Neuronal stem cell (in vitro differentiated cells): ENCODE measurements around the gene PSMD3.

Experiments
- DNase-seq: peaks from one replicate; pipeline ENCODE4 v3.0.0-alpha.2; 2013; ENCODE audit warnings: low spot score
- H2AFZ ChIP-seq: one replicate; pipeline ENCODE4 v1.6.1; 2013; ENCODE audit warnings: mild to moderate bottlenecking, low read length, inconsistent platforms
- H2AK5ac ChIP-seq: 2 replicates; pipeline ENCODE4 v1.6.1; 2013; ENCODE audit warnings: low read depth, mild to moderate bottlenecking, inconsistent platforms, low read length, moderate library complexity, mixed read lengths
- H2BK120ac ChIP-seq: 2 replicates; pipeline ENCODE4 v1.6.1; 2013; ENCODE audit warnings: low read depth, mild to moderate bottlenecking, inconsistent platforms, low read length, moderate library complexity, mixed read lengths
- H2BK12ac ChIP-seq: one replicate; pipeline ENCODE4 v1.6.1; 2013; ENCODE audit warnings: low read length, inconsistent platforms
- H2BK15ac ChIP-seq: 2 replicates; pipeline ENCODE4 v1.6.1; 2013; ENCODE audit warnings: mild to moderate bottlenecking, low read length, inconsistent platforms, mixed read lengths
- H2BK5ac ChIP-seq: one replicate; pipeline ENCODE4 v1.6.1; 2013; ENCODE audit warnings: inconsistent platforms, mild to moderate bottlenecking, low read length, moderate library complexity
- H3K14ac ChIP-seq: one replicate; pipeline ENCODE4 v1.6.1; 2013; ENCODE audit warnings: low read length, inconsistent platforms
- H3K18ac ChIP-seq: 2 replicates; pipeline ENCODE4 v1.6.1; 2013; ENCODE audit warnings: low read length, inconsistent platforms
- H3K23ac ChIP-seq: 2 replicates; pipeline ENCODE4 v1.6.1; 2013; ENCODE audit warnings: low read depth, mild to moderate bottlenecking, mixed read lengths, low read length, inconsistent platforms; ENCODE audit not compliant: poor library complexity
- H3K27ac ChIP-seq: replicated peaks from 3 replicates; pipeline ENCODE4 v1.5.1; 2013; ENCODE audit warnings: low read length, inconsistent platforms
- H3K27me3 ChIP-seq, 3 experiments: 2 replicates each; pipeline ENCODE4 v1.6.1; 2013; ENCODE audit warnings: low read length in 3 of 3, mild to moderate bottlenecking in 2 of 3, inconsistent platforms in 1 of 3, low read depth in 1 of 3, mixed read lengths in 1 of 3, moderate library complexity in 1 of 3; ENCODE audit not compliant: control insufficient read depth in 3 of 3, insufficient read depth in 3 of 3
- H3K36me3 ChIP-seq, 2 donors: replicated peaks in 1 of 2; 2 replicates each; pipeline ENCODE4 v1.6.1; 2013; ENCODE audit warnings: low read length in 2 of 2; ENCODE audit not compliant: control insufficient read depth in 2 of 2, insufficient read depth in 2 of 2
- H3K4ac ChIP-seq: 2 replicates; pipeline ENCODE4 v1.6.1; 2013; ENCODE audit warnings: inconsistent platforms, mild to moderate bottlenecking, low read length, moderate library complexity
- H3K4me1 ChIP-seq, 2 donors: 1 replicate in 1 of 2; 2 replicates in 1 of 2; pipeline ENCODE4 v1.6.1; 2013; ENCODE audit warnings: low read length in 2 of 2, low read depth in 1 of 2; ENCODE audit not compliant: control insufficient read depth in 2 of 2, insufficient read depth in 1 of 2
- H3K4me2 ChIP-seq: one replicate; pipeline ENCODE4 v1.6.1; 2013; ENCODE audit warnings: mild to moderate bottlenecking, low read length, inconsistent platforms; ENCODE audit not compliant: insufficient read depth, poor library complexity, severe bottlenecking
- H3K4me3 ChIP-seq, 2 donors: 2 replicates each; pipeline ENCODE4 v1.5.1; 2013; ENCODE audit warnings: low read length in 2 of 2, mild to moderate bottlenecking in 2 of 2, inconsistent platforms in 1 of 2, moderate library complexity in 1 of 2
- H3K79me1 ChIP-seq: one replicate; pipeline ENCODE4 v1.6.1; 2013; ENCODE audit warnings: low read depth, mild to moderate bottlenecking, inconsistent platforms, low read length, moderate library complexity
- H3K9ac ChIP-seq: one replicate; pipeline ENCODE4 v1.6.1; 2013; ENCODE audit warnings: mild to moderate bottlenecking, low read depth, low read length, inconsistent platforms; ENCODE audit not compliant: poor library complexity
- H3K9me3 ChIP-seq, 2 donors: replicated peaks in 1 of 2; 2 replicates each; pipeline versions ENCODE3 to v1.6.1; 2013; ENCODE audit warnings: low read length in 2 of 2, mild to moderate bottlenecking in 2 of 2, inconsistent platforms in 1 of 2, low read depth in 1 of 2, mixed read lengths in 1 of 2, moderate library complexity in 1 of 2; ENCODE audit not compliant: control insufficient read depth in 2 of 2, insufficient read depth in 1 of 2
- H4K8ac ChIP-seq: one replicate; pipeline ENCODE4 v1.6.1; 2013; ENCODE audit warnings: low read depth, mild to moderate bottlenecking, inconsistent platforms, low read length, moderate library complexity
- H4K91ac ChIP-seq: one replicate; pipeline ENCODE4 v1.6.1; 2013; ENCODE audit warnings: low read length, low read depth, mild to moderate bottlenecking, inconsistent platforms; ENCODE audit not compliant: poor library complexity
- WGBS, 2 donors: extraction: QIAGEN DNeasy Blood & Tissue Kit; methylation state at CpG; one replicate each; pipeline ENCODE4 v1.1.7; 2013; ENCODE audit warnings: missing lambda C conversion rate in 2 of 2, mixed read lengths in 1 of 2; ENCODE audit not compliant: insufficient read length in 2 of 2, insufficient replicate concordance in 1 of 2; ENCODE audit errors: extremely low coverage in 2 of 2; 5-methylcytosine and 5-hydroxymethylcytosine counted together

The PSMD3 gene

DNA sequence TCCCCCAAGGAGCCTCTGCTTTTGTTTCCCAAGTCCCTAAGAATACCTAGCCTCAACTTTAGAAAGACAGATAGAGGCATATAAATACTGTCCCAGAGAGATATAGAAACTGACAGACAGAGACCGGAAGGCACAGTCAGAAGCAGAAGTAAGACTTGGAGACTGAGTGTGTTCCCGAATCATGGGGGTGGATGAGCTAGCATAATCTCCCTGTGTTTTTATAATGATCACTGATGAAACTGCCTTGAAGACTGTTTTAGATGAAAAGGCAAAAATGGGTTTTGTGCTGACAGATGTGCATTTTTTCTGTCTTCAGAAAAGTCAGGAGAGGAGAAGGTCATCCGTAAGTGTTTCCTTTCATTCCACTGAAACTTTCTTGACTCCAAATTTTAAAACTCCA is 8.3 kb upstream of the PSMD3 start:
- Histone ChIP-seq H3K4me2 (no peak overlapping the region), H3K23ac (no peak overlapping the region), H2BK120ac (no peak overlapping the region), H3K9me3 (no peaks in the 10 kb centered on the region), H3K4me3 (no peak overlapping the region), H2BK15ac (no peak overlapping the region), H4K91ac (no peak overlapping the region), H3K79me1 (no peaks in the 10 kb centered on the region), H3K18ac (no peak overlapping the region), H3K4me1 (no peaks in the 10 kb centered on the region), H3K36me3 (no peaks in the 10 kb centered on the region), H3K27me3 (peaks cover 0 to 77% (median 0%) of the 10 kb centered on the region in 3 experiments), H2AFZ (no peak overlapping the region), H2BK5ac (no peak overlapping the region), H3K9ac (no peak overlapping the region), H4K8ac (no peak overlapping the region), H3K14ac (no peak overlapping the region), H3K27ac (no peak overlapping the region), H2BK12ac (no peak overlapping the region), H2AK5ac (no peak overlapping the region), H3K4ac (no peak overlapping the region)
- no peak for DNase-seq
- WGBS, 2 donors: no CpG with 5 or more reads among the region's 3 CpGs

DNA sequence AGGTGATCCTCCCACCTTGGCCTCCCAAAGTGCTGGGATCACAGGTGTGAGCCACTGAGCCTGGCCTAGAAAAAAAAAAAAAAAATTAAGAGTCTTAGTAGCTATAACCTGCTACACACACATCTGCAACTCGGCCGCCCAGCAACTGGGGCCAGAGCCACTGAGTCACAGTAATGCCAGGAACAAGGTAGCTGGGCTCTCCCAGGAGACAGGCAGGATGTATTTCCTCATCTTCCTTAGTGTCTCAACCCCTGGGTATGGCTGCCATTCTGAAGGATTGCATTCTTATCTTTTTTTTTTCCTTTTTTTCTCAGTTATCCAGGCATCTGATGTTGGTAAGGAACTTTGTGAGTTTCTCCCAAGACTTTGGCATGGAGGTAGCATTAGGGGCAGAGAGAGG is 7.1 kb upstream of the PSMD3 start:
- Histone ChIP-seq H3K14ac (no peak overlapping the region), H2BK5ac (no peak overlapping the region), H3K27me3 (peaks cover 0 to 85% (median 0%) of the 10 kb centered on the region in 3 experiments), H4K8ac (no peak overlapping the region), H3K27ac (no peak overlapping the region), H3K4me1 (no peaks in the 10 kb centered on the region), H3K9ac (no peak overlapping the region), H3K4ac (no peak overlapping the region), H3K23ac (no peak overlapping the region), H2AK5ac (no peak overlapping the region), H3K79me1 (no peaks in the 10 kb centered on the region), H3K4me3 (no peak overlapping the region), H2AFZ (no peak overlapping the region), H2BK15ac (no peak overlapping the region), H4K91ac (no peak overlapping the region), H2BK12ac (no peak overlapping the region), H3K36me3 (no peaks in the 10 kb centered on the region), H2BK120ac (no peak overlapping the region), H3K4me2 (no peak overlapping the region), H3K9me3 (no peaks in the 10 kb centered on the region), H3K18ac (no peak overlapping the region)
- no peak for DNase-seq
- no CpG with 5 or more reads among the region's 2 CpGs for WGBS, 2 donors

- Histone ChIP-seq H3K27ac (no peak overlapping the region), H2AK5ac (no peak overlapping the region), H3K4ac (no peak overlapping the region), H3K23ac (no peak overlapping the region), H2BK5ac (no peak overlapping the region), H2BK15ac (no peak overlapping the region), H3K18ac (no peak overlapping the region), H4K8ac (no peak overlapping the region), H3K4me1 (peaks cover 0 to under 1% of the 10 kb centered on the region in 2 donors), H4K91ac (no peak overlapping the region), H2BK12ac (no peak overlapping the region), H3K27me3 (peaks cover 0 to 84% (median 0%) of the 10 kb centered on the region in 3 experiments), H3K79me1 (no peaks in the 10 kb centered on the region), H3K9ac (no peak overlapping the region), H3K36me3 (no peaks in the 10 kb centered on the region), H3K4me3 (no peak overlapping the region), H2BK120ac (no peak overlapping the region), H3K14ac (no peak overlapping the region), H3K9me3 (no peaks in the 10 kb centered on the region), H2AFZ (no peak overlapping the region), H3K4me2 (no peak overlapping the region)
- no peak for DNase-seq
- no CpG with 5 or more reads among the region's 5 CpGs for WGBS, 2 donors
Observed at GRCh38 chr17:39974433-39974832, 6.2 kb upstream of the PSMD3 start.

DNA sequence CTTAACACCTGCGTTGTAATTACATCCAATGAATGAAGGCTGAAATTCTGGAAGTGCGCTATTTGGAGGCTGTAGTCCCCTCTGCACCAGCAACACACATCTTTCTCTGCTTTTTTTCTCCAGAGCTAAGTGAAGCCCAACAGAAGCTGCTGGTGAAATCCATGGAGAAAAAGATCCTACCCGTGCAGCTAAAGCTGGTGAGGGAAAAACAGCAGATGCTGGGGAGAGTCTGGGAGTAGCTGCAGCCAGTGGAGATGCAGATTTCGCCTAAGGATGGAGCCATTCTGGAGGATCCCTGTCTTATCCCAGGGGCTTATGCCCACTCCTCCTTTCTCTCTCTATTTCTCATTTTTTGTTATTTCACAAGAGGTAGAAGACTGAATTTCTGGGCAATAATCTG is 4.8 kb upstream of the PSMD3 start:
- no peak overlapping the region for H3K9ac ChIP-seq
- no peak overlapping the region for H3K14ac ChIP-seq
- no peak overlapping the region for H3K23ac ChIP-seq
- no peak overlapping the region for H2AK5ac ChIP-seq
- no peak for DNase-seq
- no peaks in the 10 kb centered on the region for H3K36me3 ChIP-seq
- no peak overlapping the region for H3K18ac ChIP-seq
- H2BK15ac ChIP-seq: no peak overlapping the region
- H3K27ac ChIP-seq: no peak overlapping the region
- H3K79me1 ChIP-seq: peaks cover 1% of the 10 kb centered on the region
- no peak overlapping the region for H2AFZ ChIP-seq
- no peak overlapping the region for H4K91ac ChIP-seq
- H3K4me2 ChIP-seq: no peak overlapping the region
- H3K4ac ChIP-seq: no peak overlapping the region
- no peak overlapping the region for H2BK120ac ChIP-seq
- WGBS, 2 donors: no CpG with 5 or more reads among the region's 4 CpGs
- H3K4me3 ChIP-seq: no peak overlapping the region
- no peak overlapping the region for H2BK5ac ChIP-seq
- peaks cover 0 to 73% (median 0%) of the 10 kb centered on the region in 3 experiments for H3K27me3 ChIP-seq
- H3K9me3 ChIP-seq: no peaks in the 10 kb centered on the region
- no peak overlapping the region for H2BK12ac ChIP-seq
- no peak overlapping the region for H4K8ac ChIP-seq
- peaks cover 0 to 4% of the 10 kb centered on the region in 2 donors for H3K4me1 ChIP-seq
